HG03175 (cell line): Measurements from ENCODE around the gene NRP1.
"Not testable (repeated sequence)": the region's sequence is repeated elsewhere in the genome, so short reads cannot be mapped to it uniquely, and the experiment has no call there.

ENCODE experiments used
- ATAC-seq: cut with Tn5 transposase; IDR thresholded peaks from one replicate; pipeline ENCODE4 v1.9.1; 2021; ENCODE audit warnings: mild to moderate bottlenecking, moderate library complexity; ENCODE audit not compliant: unreplicated experiment

Gene NRP1

DNA sequence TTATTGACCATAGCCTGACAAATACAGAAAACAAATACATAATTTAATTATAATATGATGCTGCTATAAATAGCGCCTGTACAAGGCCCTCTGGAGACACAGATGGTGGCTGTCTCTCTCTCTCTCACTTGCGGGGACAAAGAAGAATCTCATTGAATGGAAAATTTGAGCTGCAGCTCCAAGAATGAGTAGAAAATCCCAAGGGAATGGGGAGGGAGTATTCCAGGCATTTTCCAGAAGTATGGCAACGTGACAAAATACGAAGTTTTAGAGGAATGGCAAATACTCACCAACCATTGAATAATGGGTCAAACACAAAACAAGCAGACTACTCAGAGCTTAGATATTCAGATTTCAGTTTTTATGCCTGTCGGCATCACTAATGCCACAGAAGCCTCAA lies 179.9 kb downstream of the NRP1 start:
- no peak for ATAC-seq

DNA sequence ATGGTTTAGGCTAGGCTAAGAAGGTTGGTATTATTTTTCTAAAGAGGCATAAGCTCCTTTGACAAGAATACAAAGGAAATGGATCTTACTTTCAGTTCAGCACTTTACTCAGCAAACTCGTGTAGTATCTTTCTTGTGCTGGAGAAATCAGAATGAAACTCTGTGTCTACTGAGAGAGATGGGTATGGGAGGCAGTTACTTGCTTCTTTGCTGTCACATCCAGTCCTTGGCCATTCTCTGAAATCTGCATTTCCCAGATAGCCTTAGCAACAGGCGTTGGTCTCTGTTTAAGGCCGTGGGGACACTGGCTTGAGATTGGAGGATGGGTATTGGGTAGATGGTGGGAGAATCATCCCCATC lies 180.5 kb downstream of the NRP1 start:
- ATAC-seq = no peak

DNA sequence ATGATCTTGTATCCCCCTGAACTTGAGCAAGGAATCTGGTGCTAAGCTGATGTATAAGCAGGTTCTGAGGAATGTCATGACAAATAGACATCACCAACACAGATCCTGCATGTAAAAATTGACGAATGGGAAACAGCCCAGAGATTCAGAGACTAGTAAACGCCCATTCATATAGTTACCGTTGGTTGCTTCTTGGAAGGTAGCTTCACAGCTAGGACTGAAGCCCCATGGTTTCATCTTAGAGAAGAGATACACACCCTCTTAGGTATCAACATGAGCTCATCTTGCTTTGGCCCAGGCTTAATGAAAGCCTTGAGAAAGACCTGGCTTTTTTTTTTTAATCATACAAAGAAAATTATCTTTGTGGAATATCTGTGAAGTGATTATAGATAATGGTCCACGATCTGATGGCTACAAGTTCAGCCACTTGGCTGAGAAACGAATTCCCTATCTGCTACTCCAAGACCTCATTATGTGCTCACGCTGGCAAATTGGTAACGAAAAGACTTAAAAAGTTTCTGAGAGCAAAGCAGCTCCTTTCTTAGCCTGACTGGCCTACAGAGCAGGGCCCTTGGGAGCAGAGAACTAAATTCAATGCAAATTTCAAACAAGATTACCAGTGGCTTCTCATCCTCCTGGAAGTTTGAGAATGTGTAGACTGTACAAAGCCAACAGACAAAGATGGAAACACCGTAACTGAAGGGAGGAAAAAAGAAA lies 181.1 kb downstream of the NRP1 start:
- ATAC-seq = no peak

DNA sequence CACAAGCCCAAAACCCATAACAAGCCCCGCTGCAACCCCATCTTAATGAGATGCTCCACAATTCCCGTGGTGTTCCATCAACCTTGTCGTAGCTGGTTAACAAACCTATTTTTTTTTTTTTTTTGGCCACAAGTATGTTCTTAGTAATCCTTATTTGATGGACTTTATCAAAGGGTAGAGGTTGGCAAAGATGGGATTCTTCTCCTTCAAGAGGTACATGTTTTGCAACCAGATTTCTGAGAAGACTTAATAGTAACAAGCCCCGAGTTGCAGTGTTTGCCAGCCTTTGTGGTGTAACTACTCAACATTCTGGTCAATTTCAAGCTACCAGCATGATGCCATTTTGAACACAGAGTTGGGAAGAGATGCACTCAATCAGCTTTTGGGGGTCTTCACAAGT lies 181.7 kb downstream of the NRP1 start:
- no peak for ATAC-seq

DNA sequence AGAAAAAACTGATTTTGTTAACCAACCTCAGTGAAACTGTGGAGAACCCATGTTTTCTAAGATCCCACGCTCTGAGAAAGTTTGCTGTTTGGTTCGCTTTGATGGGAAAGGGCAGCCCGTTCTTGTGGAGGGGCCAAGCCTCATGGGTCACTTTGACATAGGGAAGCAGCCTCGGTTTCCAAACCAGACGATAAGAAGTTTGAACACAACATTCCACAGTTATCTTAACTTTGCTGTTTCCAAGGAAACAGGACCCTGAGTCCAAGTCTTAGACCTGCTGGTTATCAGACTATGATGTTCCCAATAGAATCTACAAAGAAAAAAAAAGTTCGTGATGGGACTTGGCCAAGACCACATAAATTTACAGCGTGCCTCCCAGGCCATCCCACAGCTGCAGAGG lies 182.3 kb downstream of the NRP1 start:
- no peak for ATAC-seq

DNA sequence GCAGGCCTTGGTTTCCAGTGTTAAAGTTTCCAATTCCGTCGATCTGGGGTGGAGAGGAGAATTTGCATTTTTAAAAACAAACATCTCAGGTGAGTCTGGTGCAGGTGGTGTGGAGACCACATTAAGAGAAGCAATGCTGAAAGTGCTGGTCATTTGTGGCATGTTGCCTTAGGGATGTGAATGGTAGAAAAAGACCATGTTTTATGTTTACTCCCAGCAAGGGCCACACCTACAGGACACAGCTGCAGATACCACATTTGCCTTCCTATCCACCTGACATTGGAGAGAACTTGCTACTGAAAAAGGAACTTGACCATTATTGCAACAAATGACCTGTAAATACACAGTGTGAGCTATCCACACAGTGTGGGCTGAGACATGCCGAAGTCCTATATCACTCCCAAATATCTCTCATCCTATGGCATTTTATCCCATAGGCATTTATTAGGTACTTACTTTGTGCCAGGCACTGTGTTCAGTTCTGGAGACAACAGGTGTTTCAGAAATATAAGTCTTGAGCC lies 183.1 kb downstream of the NRP1 start:
- no peak for ATAC-seq

DNA sequence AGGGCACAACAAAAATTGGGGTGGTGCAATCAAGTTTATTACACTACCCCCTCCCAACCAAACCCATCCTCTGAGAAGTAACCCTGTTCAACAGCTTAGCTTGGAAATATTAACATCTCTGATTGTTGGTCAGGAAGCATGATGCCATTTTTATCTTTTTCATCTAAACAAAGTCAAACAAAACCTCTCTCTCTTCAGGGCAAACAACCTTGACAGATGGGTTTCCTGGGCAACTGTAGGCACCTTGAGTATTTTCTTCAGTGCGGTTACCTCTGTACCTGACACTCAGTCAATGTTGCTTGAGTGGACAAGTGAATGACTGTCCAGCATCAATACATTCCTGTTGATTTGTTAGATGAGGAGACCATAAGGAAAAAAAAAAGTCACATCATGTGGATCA lies 183.6 kb downstream of the NRP1 start:
- ATAC-seq = no peak

DNA sequence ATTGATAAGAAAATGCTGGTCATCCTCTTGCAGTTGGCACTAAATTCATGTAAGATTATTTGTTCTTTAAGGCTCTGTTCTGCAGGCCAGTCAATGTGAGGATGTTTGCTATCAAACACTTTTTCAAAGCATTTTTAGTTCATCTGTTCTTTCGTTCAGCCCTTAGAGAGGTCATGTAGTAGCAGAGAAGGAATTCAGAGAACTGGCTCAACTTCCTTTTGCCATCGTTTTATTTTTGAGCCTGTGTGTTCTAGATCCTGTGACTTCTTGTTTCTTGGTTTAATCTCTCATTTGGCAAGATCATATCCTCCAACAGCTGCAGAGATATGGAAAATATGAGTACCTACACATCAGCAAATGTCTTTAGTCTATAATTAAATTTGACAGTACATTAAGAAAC lies 184.3 kb downstream of the NRP1 start:
- no peak for ATAC-seq

DNA sequence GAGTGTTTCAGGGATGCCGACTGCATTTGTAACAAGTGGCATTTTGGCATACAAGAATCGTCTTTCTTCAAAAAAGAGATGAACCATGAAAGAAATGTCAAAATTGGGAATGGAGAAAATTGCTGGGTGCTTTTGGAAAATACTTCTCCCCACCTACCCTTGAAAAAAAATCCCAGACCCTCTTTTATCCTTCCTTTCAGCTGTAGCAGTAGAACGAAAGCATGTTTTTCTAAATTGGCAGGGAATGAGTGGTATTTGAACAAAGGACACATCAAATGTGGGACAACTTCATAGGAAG lies 187.5 kb downstream of the NRP1 start:
- ATAC-seq = no peak

DNA sequence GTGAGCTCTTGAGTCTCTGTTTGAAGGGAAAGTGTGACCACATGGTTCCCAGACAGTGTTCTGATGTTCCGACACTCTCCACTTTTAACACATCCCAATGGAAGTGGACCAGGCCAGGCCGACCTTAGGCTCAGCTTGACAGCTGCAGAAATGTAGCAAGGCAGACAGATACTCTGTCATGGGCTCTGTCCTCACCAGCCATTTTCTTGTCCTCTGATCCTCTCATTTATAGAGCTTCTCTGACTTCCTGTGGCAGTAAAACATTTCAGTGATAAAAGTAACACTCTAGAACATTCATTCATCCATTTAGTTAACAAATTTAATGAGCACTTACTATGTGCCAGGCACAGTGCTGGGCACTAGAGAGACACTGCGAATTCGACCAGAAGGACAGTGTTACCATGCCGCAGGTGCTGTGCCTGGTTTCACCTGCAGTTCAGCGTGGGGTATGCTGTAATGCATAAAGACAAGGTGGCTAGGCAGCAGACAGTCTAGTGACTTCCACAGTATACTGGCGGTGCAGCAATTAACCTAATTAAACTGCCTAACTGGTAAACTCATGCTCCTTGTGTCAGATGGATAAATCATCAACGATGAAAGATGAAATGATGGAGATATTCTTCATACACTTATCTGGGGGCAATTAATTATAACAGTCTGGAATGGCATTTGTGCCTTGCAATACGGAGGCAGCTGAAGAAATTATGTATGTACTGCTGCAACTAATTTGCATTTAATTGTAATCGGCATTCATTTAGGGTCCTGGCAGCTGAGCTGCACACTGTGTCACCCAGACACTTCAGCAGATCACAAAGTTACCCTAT lies 188.1 kb downstream of the NRP1 start:
- ATAC-seq = no peak

DNA sequence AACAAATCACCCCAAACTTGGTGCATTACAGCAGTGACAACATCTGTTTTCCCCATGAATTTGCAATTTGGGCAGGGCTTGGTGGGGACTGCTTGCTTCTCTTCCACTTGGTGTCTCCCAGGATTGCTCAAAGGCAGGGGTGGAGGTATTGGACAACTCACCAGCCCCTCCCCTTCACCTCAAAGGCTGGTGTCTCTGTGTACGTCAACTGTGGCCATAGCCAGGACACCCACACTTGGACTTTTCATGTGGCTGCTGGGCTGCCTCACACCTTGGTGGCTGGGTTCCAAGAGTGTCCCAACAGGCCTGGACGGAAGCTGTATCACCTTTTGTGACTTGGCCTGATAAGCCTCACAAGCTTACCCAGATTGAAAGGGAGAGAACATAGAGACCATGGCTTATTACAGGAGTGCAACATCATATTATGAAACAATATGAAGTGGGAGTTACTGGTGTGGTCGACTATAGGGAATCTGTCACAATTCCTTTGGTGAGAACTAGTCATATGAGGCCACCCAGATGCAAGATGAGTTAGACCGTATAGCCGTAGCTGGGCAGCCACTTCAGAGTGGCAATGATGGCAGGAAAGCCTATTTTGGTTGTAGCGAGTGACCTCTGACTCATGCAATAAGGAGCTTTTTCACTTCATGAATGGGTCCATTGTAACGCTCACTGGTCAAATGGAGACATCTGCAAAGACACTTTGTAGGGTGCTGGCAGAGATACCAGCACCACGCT lies 188.8 kb downstream of the NRP1 start:
- ATAC-seq = no peak

DNA sequence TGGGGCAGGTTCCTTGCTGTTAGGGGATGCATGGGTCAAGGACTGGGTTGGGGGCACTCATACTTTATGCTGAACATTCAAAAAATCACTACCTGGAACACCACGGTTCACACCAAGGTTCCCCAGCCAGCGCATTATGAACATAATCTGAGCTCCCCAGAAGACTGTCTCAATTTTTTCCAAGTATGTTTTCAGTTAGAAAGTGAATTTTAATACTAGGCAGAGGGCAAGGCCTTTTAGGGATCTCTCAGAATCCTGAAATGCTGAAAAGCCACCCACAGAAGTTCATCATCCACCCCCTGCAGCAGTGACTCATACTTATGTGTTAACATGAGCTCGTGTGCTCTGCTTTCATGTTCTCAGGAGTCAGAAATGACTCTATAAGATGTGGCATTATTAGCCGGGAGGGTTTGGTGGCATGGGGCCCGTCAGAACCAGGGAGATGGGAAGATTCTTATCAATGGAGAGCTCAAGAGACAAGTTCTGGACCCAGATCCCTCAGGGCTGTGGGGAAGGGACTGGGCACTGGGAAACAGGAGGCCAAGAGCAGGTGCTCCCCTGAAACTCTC lies 191.2 kb downstream of the NRP1 start:
- no peak for ATAC-seq

DNA sequence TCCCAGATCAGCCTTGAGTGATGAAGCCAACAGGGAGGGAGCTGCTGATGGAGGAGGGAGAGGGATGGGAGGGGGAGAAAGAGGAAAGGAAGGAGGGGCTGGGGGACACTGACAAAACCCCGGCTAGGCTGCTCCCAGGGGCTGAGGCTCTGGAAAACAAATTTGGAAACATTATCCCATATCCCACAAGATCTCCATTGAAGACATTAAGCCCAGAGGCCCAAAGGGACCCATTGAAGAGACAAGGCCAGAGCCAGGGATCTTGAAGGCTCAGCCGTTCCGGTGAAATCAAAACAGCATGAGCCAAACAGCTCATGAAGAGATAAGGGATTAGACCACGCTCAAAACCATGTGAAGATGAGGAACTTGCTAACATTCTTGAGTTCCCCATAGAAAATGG lies 192.2 kb downstream of the NRP1 start:
- no peak for ATAC-seq

DNA sequence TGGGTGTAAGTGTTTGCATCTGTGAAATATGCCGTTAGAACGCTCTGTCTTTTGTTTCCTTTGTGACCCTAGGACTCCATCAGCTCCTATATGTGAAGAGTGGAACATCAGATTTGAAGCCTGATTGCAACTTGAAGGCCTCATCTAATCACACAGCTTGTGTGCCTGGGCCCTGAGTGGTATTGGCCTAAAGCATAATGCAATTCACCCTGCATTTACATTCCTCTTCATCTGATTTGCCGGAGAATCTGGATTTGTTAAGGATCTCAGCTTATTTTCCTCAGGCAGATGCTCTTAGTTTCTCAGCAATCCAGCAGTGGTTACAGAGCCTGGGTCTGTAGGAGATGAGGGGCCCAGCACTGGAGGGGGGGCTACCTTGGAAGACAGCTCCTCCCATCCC lies 193.2 kb downstream of the NRP1 start:
- ATAC-seq = no peak

DNA sequence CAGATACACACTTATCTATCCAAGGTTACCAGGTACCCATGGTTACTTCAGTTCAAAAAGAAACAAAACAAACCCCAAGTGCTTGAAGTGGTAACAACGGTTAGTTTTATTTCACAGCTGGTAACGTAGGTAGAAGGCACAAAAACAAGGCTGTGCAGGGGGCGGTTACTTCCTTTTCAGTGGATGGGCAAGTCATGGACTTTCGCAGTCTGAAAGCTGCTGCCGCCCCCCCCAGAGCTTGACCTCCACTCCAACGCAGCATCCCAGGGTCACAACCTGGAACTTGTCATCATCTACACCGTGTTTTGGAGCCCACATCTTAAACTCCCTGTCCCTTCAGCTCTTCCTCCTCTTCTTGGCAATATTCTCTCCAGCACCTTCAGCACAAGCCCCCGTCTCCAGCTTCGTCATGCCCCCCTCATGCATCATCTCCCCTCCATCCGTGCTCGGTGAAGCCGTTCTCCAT lies 195.3 kb downstream of the NRP1 start:
- ATAC-seq = no peak

DNA sequence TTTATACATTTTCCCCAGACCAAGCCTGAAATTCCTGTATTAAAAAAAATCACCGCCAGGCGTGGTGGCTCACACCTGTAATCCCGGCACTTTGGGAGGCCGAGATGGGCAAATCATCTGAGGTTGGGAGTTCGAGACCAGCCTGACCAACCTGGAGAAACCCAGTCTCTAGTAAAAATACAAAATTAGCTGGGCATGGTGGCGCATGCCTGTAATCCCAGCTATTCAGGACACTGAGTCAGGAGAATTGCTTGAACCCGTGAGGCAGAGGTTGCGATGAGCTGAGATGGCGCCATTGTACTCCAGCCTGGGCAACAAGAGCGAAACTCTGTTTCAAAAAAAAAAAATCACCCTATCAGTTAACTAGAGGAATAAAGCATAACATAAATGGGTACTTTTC lies 195.8 kb downstream of the NRP1 start:
- not testable (repeated sequence) for ATAC-seq

DNA sequence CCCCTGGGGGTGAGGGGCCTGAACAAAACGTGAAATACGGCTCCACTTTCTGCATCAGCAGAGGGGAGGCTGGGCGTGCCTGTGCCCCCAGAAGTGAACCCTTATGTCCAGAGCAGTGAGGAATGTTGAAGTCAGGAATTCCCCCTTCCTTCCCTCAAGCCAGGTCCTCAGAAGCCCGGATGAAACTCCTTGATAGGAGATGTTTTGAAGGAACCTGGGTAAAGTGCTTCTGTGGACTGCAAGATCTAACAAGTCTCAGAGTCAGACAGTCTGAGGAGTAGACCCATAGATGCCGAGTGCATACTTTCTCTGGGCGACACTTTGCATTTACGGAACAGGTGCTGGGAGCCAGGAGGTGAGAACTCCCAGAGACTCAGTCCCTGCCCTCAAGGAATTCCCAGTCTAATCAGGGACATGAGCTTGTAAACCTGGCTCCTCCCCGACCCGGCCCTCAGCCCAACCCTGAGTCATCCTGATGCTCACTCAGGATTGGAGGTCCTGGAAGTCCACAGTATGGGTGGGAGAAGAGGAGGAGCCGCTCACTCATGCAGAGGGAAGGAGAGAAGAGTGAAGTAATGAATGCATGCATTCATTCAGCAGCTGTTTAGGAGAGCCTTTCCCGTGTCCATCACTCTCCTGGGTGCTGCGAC lies 197.0 kb downstream of the NRP1 start:
- ATAC-seq = no peak

DNA sequence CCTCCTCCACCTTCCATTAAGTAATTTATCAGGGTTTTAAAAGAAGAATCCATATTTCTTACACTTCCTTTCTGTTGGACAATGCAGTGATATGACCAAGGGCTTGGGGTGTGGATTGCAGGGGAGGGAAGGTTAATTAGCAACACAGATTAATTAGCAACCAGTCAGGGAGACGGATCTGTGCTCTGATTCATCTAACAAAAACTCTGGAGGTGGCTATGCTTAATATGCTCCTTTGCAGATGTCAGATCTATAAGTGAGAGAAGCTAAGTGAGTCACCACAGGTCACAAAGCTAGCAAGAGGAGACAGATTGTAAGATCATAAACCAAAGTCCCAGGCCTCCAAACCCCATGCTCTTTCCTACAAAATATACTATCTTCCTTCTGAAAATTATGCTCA lies 197.7 kb downstream of the NRP1 start:
- ATAC-seq = no peak

DNA sequence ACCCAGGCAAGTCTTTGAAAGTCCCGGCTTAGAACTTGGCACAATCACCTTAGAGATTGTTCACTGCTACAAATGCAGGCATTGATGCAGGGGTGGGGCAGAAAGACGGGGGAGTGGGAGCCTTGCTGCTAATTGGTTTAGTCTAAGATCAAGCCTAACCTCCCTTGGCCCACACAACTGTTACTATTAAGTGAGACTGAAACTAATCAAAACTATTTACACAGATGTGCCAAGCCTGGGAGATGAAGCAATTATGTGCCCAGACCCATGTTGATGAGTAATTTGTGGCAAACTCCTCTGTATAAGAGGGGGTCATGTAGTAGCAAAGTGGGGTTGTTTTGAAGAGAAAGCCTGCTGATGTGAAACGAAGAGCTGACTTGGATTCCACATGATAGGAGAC lies 198.2 kb downstream of the NRP1 start:
- ATAC-seq = no peak

DNA sequence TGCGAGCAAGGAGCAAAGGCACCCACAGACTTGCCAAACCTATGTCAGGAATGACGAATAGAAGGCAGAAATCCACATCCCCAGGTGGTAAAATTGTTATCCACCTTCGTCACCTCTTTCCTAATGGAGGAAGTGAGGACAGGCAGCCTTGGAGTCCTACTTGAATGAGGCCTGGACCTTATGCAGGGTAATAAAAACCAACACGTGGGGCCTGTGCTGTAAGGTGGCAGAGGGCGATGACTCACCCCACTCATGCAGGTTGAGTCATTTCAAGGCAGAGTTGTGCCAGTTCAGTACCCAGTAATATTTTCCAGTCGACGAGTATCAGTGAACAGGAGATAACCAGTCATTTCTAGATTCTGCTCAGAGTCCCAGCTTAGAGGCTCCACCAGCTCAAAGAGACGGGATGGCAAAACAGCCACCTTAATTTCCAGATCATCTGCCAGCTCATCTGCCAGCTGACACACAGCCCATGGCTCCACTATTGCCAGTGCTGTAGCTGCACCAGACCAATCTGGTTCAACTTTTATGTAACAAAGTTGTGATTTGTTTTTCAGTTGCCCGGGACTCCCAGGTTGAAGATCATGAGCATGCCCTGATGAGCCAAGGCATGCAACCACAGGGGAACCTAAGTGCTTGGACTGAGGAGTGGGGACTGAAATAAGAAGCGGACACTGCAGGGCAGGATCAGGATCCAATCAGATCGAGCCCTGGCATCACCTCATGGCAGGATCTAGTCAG lies 200.3 kb downstream of the NRP1 start:
- peak; percentile 75 for ATAC-seq
